K562 (cell line): ENCODE results near the gene ZNF586. TPM values are rescaled to one million over a fixed set of nuclear protein-coding genes. Genes with fewer than 3 reads are reported as not detected.

Experiments used
- ASH1L ChIP-seq: fragments of 450-650 bp; IDR thresholded peaks from 2 replicates; pipeline ENCODE4 v1.6.1; 2018; ENCODE audit warnings: borderline replicate concordance, mild to moderate bottlenecking, low read depth; ENCODE audit not compliant: partially characterized antibody
- CBX3 ChIP-seq, 2 experiments: IDR thresholded peaks; 1 replicate in 1 of 2; 2 replicates in 1 of 2; pipeline ENCODE4 v1.6.1; 2012; ENCODE audit warnings: inconsistent platforms in 2 of 2, low read length in 2 of 2, borderline replicate concordance in 1 of 2, control low read depth in 1 of 2
- CEBPG ChIP-seq, 3 experiments: fragments of 200-800 bp in 1 of 3; sonication (Bioruptor generic) in 1 of 3; sonication (generic) in 1 of 3; formaldehyde crosslinking in 1 of 3; IDR thresholded peaks in 2 of 3; conservative IDR thresholded peaks in 1 of 3; 2 replicates each; pipeline versions ENCODE4 v1.6.1 to v1.8.0; 2016 to 2022; ENCODE audit warnings: missing compliant biosample characterization in 2 of 3, missing genetic modification characterization in 2 of 3, mild to moderate bottlenecking in 1 of 3, missing genetic modification reagents in 1 of 3
- CREBBP ChIP-seq: IDR thresholded peaks from one replicate; pipeline ENCODE4 v1.6.1; 2012; ENCODE audit warnings: low read depth, mild to moderate bottlenecking, control low read depth, inconsistent platforms, low read length
- ESRRA ChIP-seq: fragments of 450-650 bp; IDR thresholded peaks from 2 replicates; pipeline ENCODE4 v1.6.1; 2014; ENCODE audit warnings: low read depth, mild to moderate bottlenecking, moderate library complexity, borderline replicate concordance
- ETV5 ChIP-seq: sonication (generic); formaldehyde crosslinking; IDR thresholded peaks from 2 replicates; pipeline ENCODE4 v1.4.0; 2020; ENCODE audit warnings: low read depth, mild to moderate bottlenecking, missing genetic modification reagents
- ETV6 ChIP-seq, 3 experiments: fragments of 150-350 bp in 1 of 3; sonication (generic) in 1 of 3; formaldehyde crosslinking in 1 of 3; IDR thresholded peaks; 2 replicates each; pipeline versions ENCODE4 v1.6.1 to v1.8.0; 2014 to 2022; ENCODE audit warnings: borderline replicate concordance in 2 of 3, low read depth in 2 of 3, antibody characterized with exemption in 1 of 3, low read length in 1 of 3, mild to moderate bottlenecking in 1 of 3, missing genetic modification reagents in 1 of 3
- FOXJ2 ChIP-seq: fragments of 200-800 bp; sonication (Bioruptor generic); IDR thresholded peaks from 2 replicates; pipeline ENCODE4 v1.6.1; 2016; ENCODE audit warnings: missing genetic modification characterization, missing compliant biosample characterization
- FOXJ3 ChIP-seq: sonication (generic); formaldehyde crosslinking; IDR thresholded peaks from 2 replicates; pipeline ENCODE4 v1.4.0; 2020; ENCODE audit warnings: mild to moderate bottlenecking, missing genetic modification reagents
- GABPB1 ChIP-seq: sonication (generic); formaldehyde crosslinking; IDR thresholded peaks from 2 replicates; pipeline ENCODE4 v1.8.0; 2022; ENCODE audit warnings: mild to moderate bottlenecking, missing genetic modification reagents
- KDM5B ChIP-seq: fragments of 200-600 bp; sonication (generic); IDR thresholded peaks from 2 replicates; pipeline ENCODE4 v1.6.1; 2012; ENCODE audit warnings: low read depth, mild to moderate bottlenecking, moderate library complexity, low read length, control low read depth, inconsistent platforms; ENCODE audit not compliant: insufficient replicate concordance
- MIER1 ChIP-seq: fragments of 450-650 bp; IDR thresholded peaks from 2 replicates; pipeline ENCODE4 v1.6.1; 2016; ENCODE audit warnings: antibody characterized with exemption, mild to moderate bottlenecking, low read depth
- PHTF2 ChIP-seq: fragments of 250-450 bp; sonication (Bioruptor Pico); IDR thresholded peaks from 2 replicates; pipeline ENCODE4 v1.5.0; 2021; ENCODE audit warnings: mild to moderate bottlenecking
- SIN3B ChIP-seq: fragments of 450-650 bp; IDR thresholded peaks from 2 replicates; pipeline ENCODE4 v1.6.1; 2017; ENCODE audit warnings: low read depth, mild to moderate bottlenecking, moderate library complexity
- SMAD1 ChIP-seq: fragments of 150-350 bp; IDR thresholded peaks from 2 replicates; pipeline ENCODE4 v1.6.1; 2014; ENCODE audit warnings: low read length, low read depth; ENCODE audit not compliant: partially characterized antibody
- SMAD4 ChIP-seq: fragments of 250-450 bp; sonication (Bioruptor Pico); conservative IDR thresholded peaks from 2 replicates; pipeline ENCODE4 v1.8.0; 2021; ENCODE audit warnings: inconsistent platforms, mild to moderate bottlenecking, moderate library complexity
- SMARCB1 ChIP-seq: IDR thresholded peaks from 2 replicates; pipeline ENCODE4 v1.6.1; 2011; ENCODE audit warnings: improper control_type of control experiment, low read depth; ENCODE audit not compliant: insufficient read length
- SRSF3 ChIP-seq: fragments of 200-400 bp; formaldehyde crosslinking; IDR thresholded peaks from 2 replicates; pipeline ENCODE4 v1.6.1; 2016; ENCODE audit warnings: mild to moderate bottlenecking, low read length, moderate library complexity; ENCODE audit not compliant: insufficient read depth
- STAT5A ChIP-seq: IDR thresholded peaks from 2 replicates; pipeline ENCODE4 v1.6.1; 2012; ENCODE audit warnings: low read length, inconsistent platforms, borderline replicate concordance
- ZNF282 ChIP-seq: sonication (generic); formaldehyde crosslinking; IDR thresholded peaks from 2 replicates; pipeline ENCODE4 v1.8.1; 2023; ENCODE audit warnings: missing genetic modification reagents
- ZNF445 ChIP-seq: fragments of 250-450 bp; sonication (Bioruptor Pico); IDR thresholded peaks from 2 replicates; pipeline ENCODE4 v1.4.0; 2020; ENCODE audit warnings: low read depth, mild to moderate bottlenecking, moderate library complexity
- ZNF644 ChIP-seq: fragments of 200-800 bp; sonication (Bioruptor generic); IDR thresholded peaks from 2 replicates; pipeline ENCODE4 v1.6.1; 2016; ENCODE audit warnings: low read depth, missing genetic modification characterization, missing compliant biosample characterization
- ZNF785 ChIP-seq: fragments of 250-450 bp; sonication (Bioruptor Pico); IDR thresholded peaks from 2 replicates; pipeline ENCODE4 v1.4.0; 2020; ENCODE audit warnings: mild to moderate bottlenecking
- ZNF830 ChIP-seq: fragments of 250-450 bp; sonication (Bioruptor Pico); IDR thresholded peaks from 2 replicates; pipeline ENCODE4 v1.5.0; 2021; ENCODE audit warnings: mild to moderate bottlenecking
- polyA plus RNA-seq, 8 experiments: library from polyadenylated mRNA; depleted of rRNA in 4 of 8; stranded (reverse) in 5 of 8; unstranded in 3 of 8; fragments of >200 nt; fragmentation: Nextera tagmentation in 2 of 8; fragmentation: Illumina TruSeq in 1 of 8; extraction: Ambion mirVana in 2 of 8; extraction: Trizol in 1 of 8; gene quantifications; 2 replicates each; pipeline versions ENCODE4 v1.2.1 to v1.2.3, GENCODE V29; 2011 to 2014; ENCODE audit warnings: inconsistent platforms in 1 of 8, missing spikeins in 1 of 8
- total RNA-seq, 7 experiments: library from RNA; depleted of rRNA in 6 of 7; stranded (reverse); fragments of >200 nt in 6 of 7; fragmentation: Illumina TruSeq in 2 of 7; extraction: Trizol in 2 of 7; gene quantifications; 2 replicates each; pipeline versions ENCODE4 v1.2.1 to v1.2.3, GENCODE V29; 2011 to 2021; ENCODE audit warnings: low replicate concordance in 1 of 7
- TF ChIP-seq, protein P1 (sequence below): sonication (generic); formaldehyde crosslinking; IDR thresholded peaks from 2 replicates; pipeline ENCODE4 v1.8.1; 2023; ENCODE audit warnings: mild to moderate bottlenecking, missing genetic modification reagents
- TF ChIP-seq, protein P2 (sequence below): fragments of 450-650 bp; IDR thresholded peaks from 2 replicates; pipeline ENCODE4 v1.7.0; 2016; ENCODE audit warnings: borderline replicate concordance

The ZNF586 gene
- total and polyA plus RNA-seq, 9 of the 15 experiments (the other 6 are each of a cell fraction or from before 2014, with no cell fraction given): 2.5 to 12.6 (median 8.4) TPM

DNA sequence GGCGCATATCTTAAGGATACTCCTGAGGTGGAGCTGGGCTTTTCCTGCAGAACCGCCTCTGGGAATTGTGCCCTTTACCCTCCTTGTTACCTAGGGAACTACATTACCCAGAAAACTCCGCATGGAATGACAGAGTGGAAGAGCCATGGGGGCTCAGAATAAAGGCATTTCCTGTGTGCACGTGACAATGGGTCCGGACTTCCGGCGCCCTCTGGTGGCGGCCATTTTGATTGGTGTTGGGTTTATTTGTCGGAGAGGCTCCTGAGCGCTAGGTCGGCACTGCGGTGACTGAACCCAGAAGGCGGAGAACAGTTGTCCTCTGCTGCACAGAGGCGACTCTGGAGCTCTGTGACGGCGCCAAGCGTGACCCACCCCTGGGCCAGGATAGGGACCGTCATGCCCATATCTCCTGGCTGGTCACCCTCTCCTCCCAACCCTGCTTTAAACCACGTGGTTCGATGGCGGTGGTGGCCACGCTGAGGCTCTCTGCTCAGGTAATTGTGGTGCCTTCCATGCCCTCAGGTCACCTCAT lies 60.7 kb downstream of the ZNF586 start, which contains the start of gene ZNF587B (continued):
- TF ChIP-seq SIN3B (no peak), CBX3 (IDR thresholded peaks at IDR 0.05; ENCODE audit: borderline replicate concordance in 1 of 2, low read length in 2 of 2) (no peak), SRSF3 (no peak), MIER1 (no peak), ZNF644 (tag) (no peak), CEBPG (CRISPR knock-in tag; IDR thresholded peaks at IDR 0.05) (no peak), CEBPG (tag; conservative IDR thresholded peaks at IDR 0.05 in 1 of 2, IDR thresholded peaks at IDR 0.05 in 1 of 2) (no peak), ZNF282 (CRISPR knock-in tag) (no peak), FOXJ2 (tag) (no peak), SMAD1 (no peak), ZNF830 (CRISPR knock-in tag) (no peak), ESRRA (no peak), PHTF2 (no peak), CREBBP (no peak), STAT5A (no peak), GABPB1 (CRISPR knock-in tag) (peak; percentile 60; the same call in 1 of the 2 replicates), ZNF445 (CRISPR knock-in tag) (no peak), FOXJ3 (CRISPR knock-in tag) (no peak), ETV6 (IDR thresholded peaks at IDR 0.05; ENCODE audit: borderline replicate concordance in 1 of 2, low read depth in 2 of 2, low read length in 1 of 2) (no peak), ETV6 (CRISPR knock-in tag; IDR thresholded peaks at IDR 0.05; ENCODE audit: borderline replicate concordance) (no peak), SMARCB1 (no peak), KDM5B (no peak), SMAD4 (CRISPR knock-in tag) (no peak), ETV5 (CRISPR knock-in tag) (0 out of 2 replicates have a peak, but pooled peaks have one; percentile 43), ASH1L (no peak), ZNF785 (no peak)
- TF ChIP-seq, protein P1, sequence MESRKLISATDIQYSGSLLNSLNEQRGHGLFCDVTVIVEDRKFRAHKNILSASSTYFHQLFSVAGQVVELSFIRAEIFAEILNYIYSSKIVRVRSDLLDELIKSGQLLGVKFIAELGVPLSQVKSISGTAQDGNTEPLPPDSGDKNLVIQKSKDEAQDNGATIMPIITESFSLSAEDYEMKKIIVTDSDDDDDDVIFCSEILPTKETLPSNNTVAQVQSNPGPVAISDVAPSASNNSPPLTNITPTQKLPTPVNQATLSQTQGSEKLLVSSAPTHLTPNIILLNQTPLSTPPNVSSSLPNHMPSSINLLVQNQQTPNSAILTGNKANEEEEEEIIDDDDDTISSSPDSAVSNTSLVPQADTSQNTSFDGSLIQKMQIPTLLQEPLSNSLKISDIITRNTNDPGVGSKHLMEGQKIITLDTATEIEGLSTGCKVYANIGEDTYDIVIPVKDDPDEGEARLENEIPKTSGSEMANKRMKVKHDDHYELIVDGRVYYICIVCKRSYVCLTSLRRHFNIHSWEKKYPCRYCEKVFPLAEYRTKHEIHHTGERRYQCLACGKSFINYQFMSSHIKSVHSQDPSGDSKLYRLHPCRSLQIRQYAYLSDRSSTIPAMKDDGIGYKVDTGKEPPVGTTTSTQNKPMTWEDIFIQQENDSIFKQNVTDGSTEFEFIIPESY (CRISPR knock-in tag): peak; percentile 96
- TF ChIP-seq, protein P2, sequence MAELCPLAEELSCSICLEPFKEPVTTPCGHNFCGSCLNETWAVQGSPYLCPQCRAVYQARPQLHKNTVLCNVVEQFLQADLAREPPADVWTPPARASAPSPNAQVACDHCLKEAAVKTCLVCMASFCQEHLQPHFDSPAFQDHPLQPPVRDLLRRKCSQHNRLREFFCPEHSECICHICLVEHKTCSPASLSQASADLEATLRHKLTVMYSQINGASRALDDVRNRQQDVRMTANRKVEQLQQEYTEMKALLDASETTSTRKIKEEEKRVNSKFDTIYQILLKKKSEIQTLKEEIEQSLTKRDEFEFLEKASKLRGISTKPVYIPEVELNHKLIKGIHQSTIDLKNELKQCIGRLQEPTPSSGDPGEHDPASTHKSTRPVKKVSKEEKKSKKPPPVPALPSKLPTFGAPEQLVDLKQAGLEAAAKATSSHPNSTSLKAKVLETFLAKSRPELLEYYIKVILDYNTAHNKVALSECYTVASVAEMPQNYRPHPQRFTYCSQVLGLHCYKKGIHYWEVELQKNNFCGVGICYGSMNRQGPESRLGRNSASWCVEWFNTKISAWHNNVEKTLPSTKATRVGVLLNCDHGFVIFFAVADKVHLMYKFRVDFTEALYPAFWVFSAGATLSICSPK: no peak
